MM.1S (cell line): Measurements from ENCODE around the gene KLK13.

Source experiments
- DNase-seq: peaks from one replicate; pipeline ENCODE4 v3.0.0-alpha.2; 2015
- H2AFZ ChIP-seq: fragments of 300-600 bp; sonication (generic); 2 replicates; pipeline ENCODE4 v1.6.0; 2016; ENCODE audit warnings: antibody characterized with exemption, low read length
- H3F3A ChIP-seq: fragments of 300-600 bp; sonication (generic); 2 replicates; pipeline ENCODE4 v1.6.1; 2016; ENCODE audit warnings: mild to moderate bottlenecking, antibody characterized with exemption, low read length, moderate library complexity, mixed read lengths; ENCODE audit not compliant: insufficient read depth
- H3K27ac ChIP-seq: fragments of 300-600 bp; sonication (generic); 2 replicates; pipeline ENCODE4 v1.5.1; 2016; ENCODE audit warnings: mild to moderate bottlenecking, low read length
- H3K27me3 ChIP-seq: fragments of 300-600 bp; sonication (generic); replicated peaks from 2 replicates; pipeline ENCODE4 v1.6.0; 2016; ENCODE audit warnings: low read length; ENCODE audit not compliant: insufficient read depth
- H3K36me3 ChIP-seq: fragments of 300-600 bp; sonication (generic); replicated peaks from 2 replicates; pipeline ENCODE4 v1.6.1; 2016; ENCODE audit warnings: mild to moderate bottlenecking, low read length, mixed read lengths; ENCODE audit not compliant: insufficient read depth
- H3K4me1 ChIP-seq: fragments of 300-600 bp; sonication (generic); 2 replicates; pipeline ENCODE4 v1.6.1; 2016; ENCODE audit warnings: low read length, mixed read lengths
- H3K4me2 ChIP-seq: fragments of 300-600 bp; sonication (generic); 2 replicates; pipeline ENCODE4 v1.6.0; 2016; ENCODE audit warnings: low read depth, low read length
- H3K4me3 ChIP-seq: fragments of 300-600 bp; sonication (generic); 2 replicates; pipeline ENCODE4 v1.5.1; 2016; ENCODE audit warnings: low read length, mixed read lengths
- H3K79me2 ChIP-seq: fragments of 300-600 bp; sonication (generic); 2 replicates; pipeline ENCODE4 v1.6.1; 2016; ENCODE audit warnings: mixed run types, low read length, mixed read lengths
- H3K9ac ChIP-seq: fragments of 300-600 bp; sonication (generic); 2 replicates; pipeline ENCODE4 v1.6.1; 2016; ENCODE audit warnings: low read length, mixed read lengths
- H3K9me2 ChIP-seq: fragments of 300-600 bp; sonication (generic); replicated peaks from 2 replicates; pipeline ENCODE4 v1.6.1; 2016; ENCODE audit warnings: mild to moderate bottlenecking, low read length, mixed read lengths; ENCODE audit not compliant: insufficient read depth
- H3K9me3 ChIP-seq: fragments of 300-600 bp; sonication (generic); replicated peaks from 2 replicates; pipeline ENCODE4 v1.6.1; 2016; ENCODE audit warnings: mild to moderate bottlenecking, low read length, mixed read lengths; ENCODE audit not compliant: insufficient read depth
- H4K20me1 ChIP-seq: fragments of 300-600 bp; sonication (generic); 2 replicates; pipeline ENCODE4 v1.6.1; 2016; ENCODE audit warnings: mild to moderate bottlenecking, low read length, moderate library complexity, mixed read lengths; ENCODE audit not compliant: insufficient read depth
- CTCF ChIP-seq: fragments of 300-600 bp; sonication (generic); IDR thresholded peaks from 2 replicates; pipeline ENCODE4 v1.5.1; 2016; ENCODE audit warnings: antibody characterized with exemption, low read length, mixed read lengths
- EZH2 ChIP-seq: fragments of 300-600 bp; sonication (generic); optimal IDR thresholded peaks from 2 replicates; pipeline ENCODE3; 2017; ENCODE audit warnings: low read depth, mild to moderate bottlenecking, antibody characterized with exemption, low read length, mixed read lengths
- EZH2phosphoT487 ChIP-seq: fragments of 300-600 bp; sonication (generic); IDR thresholded peaks from 2 replicates; pipeline ENCODE4 v1.6.1; 2018; ENCODE audit warnings: antibody characterized with exemption, low read length

Gene KLK13

DNA sequence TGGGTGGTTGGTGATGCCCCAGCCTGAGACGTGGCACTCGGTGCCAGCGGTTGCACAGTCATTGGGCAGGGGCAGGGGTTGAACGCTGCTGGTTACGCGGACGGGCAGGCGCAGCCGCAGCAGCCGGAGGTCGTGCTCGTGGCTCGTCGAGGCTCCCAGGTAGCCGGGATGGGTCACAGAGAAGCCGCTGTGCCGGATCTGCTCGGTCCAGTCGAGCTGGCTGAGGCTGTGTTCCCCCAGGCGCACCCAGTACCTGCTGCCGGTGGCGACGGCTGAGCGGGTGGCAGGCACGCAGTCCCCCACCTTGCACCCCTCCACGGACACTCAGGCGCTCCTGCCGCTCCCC is 33.0 kb downstream of the KLK13 start:
- H3F3A ChIP-seq, result no peaks in the 10 kb centered on the region
- DNase-seq, result no peak
- H3K27me3 ChIP-seq, result peaks cover 10% of the 10 kb centered on the region

DNA sequence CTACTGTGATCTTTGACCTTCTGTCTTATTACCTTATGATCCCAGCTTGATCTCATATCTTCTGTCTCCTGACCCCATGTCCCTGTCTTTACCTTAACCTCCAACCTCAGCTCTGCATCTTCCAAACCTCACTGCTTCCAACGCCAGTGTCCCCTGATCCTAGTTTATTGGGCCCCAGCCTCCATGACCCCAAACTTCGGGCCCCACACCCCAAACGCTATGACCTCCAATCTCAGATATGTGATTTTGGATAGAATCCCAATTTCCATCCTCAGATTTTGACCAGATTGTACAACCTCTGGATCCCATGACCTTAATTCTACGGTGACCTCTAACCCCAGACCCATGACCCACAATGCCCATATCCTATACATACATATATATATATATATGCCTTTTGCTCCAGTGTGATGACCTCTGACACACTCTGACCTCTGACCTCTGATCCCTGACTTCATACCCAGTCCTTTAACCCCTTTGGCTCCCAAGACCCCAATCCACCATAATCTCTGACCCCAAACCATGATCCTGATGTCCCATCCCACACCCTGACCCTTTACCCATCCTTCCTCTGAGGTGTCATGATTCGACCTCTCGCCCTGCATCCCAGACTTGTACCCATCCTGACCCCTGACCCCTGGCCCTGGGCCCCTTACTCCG is 33.5 kb downstream of the KLK13 start:
- Histone ChIP-seq H3K4me1 (no peaks in the 10 kb centered on the region), H3K9ac (no peak overlapping the region), H2AFZ (no peak overlapping the region), H3K27ac (no peak overlapping the region), H4K20me1 (no peaks in the 10 kb centered on the region), H3K27me3 (peaks cover 10% of the 10 kb centered on the region), H3K9me2 (no peaks in the 10 kb centered on the region), H3K36me3 (no peaks in the 10 kb centered on the region), H3K9me3 (no peaks in the 10 kb centered on the region), H3F3A (no peaks in the 10 kb centered on the region), H3K79me2 (no peaks in the 10 kb centered on the region), H3K4me3 (no peak overlapping the region), H3K4me2 (no peak overlapping the region)
- DNase-seq, result no peak
- no peak for TF ChIP-seq CTCF
- TF ChIP-seq EZH2phosphoT487, result no peak
- TF ChIP-seq EZH2, result no peak

More for the DNA sequence above, 33.0 kb downstream of the KLK13 start:
- no peak overlapping the region for H3K4me2 ChIP-seq
- H3K36me3 ChIP-seq, result no peaks in the 10 kb centered on the region
- TF ChIP-seq CTCF (no peak), EZH2 (no peak), EZH2phosphoT487 (no peak)
- H3K4me1 ChIP-seq, result no peaks in the 10 kb centered on the region
- no peaks in the 10 kb centered on the region for H3K9me2 ChIP-seq
- H3K27ac ChIP-seq, result no peak overlapping the region
- no peak overlapping the region for H2AFZ ChIP-seq
- H3K79me2 ChIP-seq, result no peaks in the 10 kb centered on the region
- H3K9ac ChIP-seq, result no peak overlapping the region
- no peaks in the 10 kb centered on the region for H3K9me3 ChIP-seq
- H4K20me1 ChIP-seq, result no peaks in the 10 kb centered on the region
- no peak overlapping the region for H3K4me3 ChIP-seq

- Histone ChIP-seq H3K79me2 (no peaks in the 10 kb centered on the region), H3K9me2 (no peaks in the 10 kb centered on the region), H3F3A (no peaks in the 10 kb centered on the region), H3K9ac (no peak overlapping the region), H3K4me2 (no peak overlapping the region), H2AFZ (no peak overlapping the region), H3K36me3 (no peaks in the 10 kb centered on the region), H3K27me3 (peaks cover 10% of the 10 kb centered on the region), H3K4me1 (no peaks in the 10 kb centered on the region), H4K20me1 (no peaks in the 10 kb centered on the region), H3K9me3 (no peaks in the 10 kb centered on the region), H3K27ac (no peak overlapping the region), H3K4me3 (no peak overlapping the region)
- TF ChIP-seq EZH2phosphoT487, result no peak
- no peak for TF ChIP-seq EZH2
- no peak for TF ChIP-seq CTCF
- no peak for DNase-seq
Measured at GRCh38 chr19:51030631-51031030, 34.3 kb downstream of the KLK13 start.
